Karpas-422 (cell line): ENCODE data around the gene SLC6A6. TPM values are rescaled to one million over a fixed set of nuclear protein-coding genes. Genes with fewer than 3 reads are reported as not detected.

Experiments
- DNase-seq: peaks from one replicate; pipeline ENCODE4 v3.0.0-alpha.2; 2015
- H2AFZ ChIP-seq: fragments of 200-600 bp; sonication (generic); 2 replicates; pipeline ENCODE4 v1.6.1; 2014; ENCODE audit warnings: antibody characterized with exemption, low read length, mixed read lengths
- H3K27ac ChIP-seq: fragments of 200-600 bp; sonication (generic); 2 replicates; pipeline ENCODE4 v1.5.1; 2014; ENCODE audit warnings: mild to moderate bottlenecking, low read length, moderate library complexity
- H3K27me3 ChIP-seq: fragments of 200-600 bp; sonication (generic); 2 replicates; pipeline ENCODE4 v1.6.1; 2014; ENCODE audit warnings: low read length, mixed read lengths
- H3K36me3 ChIP-seq: fragments of 200-600 bp; sonication (generic); 2 replicates; pipeline ENCODE4 v1.6.1; 2014; ENCODE audit warnings: low read length, mixed read lengths; ENCODE audit not compliant: insufficient read depth
- H3K4me1 ChIP-seq: fragments of 200-600 bp; sonication (generic); 2 replicates; pipeline ENCODE4 v1.6.1; 2014; ENCODE audit warnings: mild to moderate bottlenecking, low read length, mixed read lengths
- H3K4me2 ChIP-seq: fragments of 200-600 bp; sonication (generic); 2 replicates; pipeline ENCODE4 v1.6.1; 2014; ENCODE audit warnings: low read length, low read depth, mild to moderate bottlenecking; ENCODE audit not compliant: poor library complexity, severe bottlenecking
- H3K4me3 ChIP-seq: fragments of 200-600 bp; sonication (generic); 2 replicates; pipeline ENCODE4 v1.5.1; 2014; ENCODE audit warnings: mild to moderate bottlenecking, antibody characterized with exemption, low read length, mixed read lengths
- H3K79me2 ChIP-seq: fragments of 200-600 bp; sonication (generic); 2 replicates; pipeline ENCODE4 v1.6.1; 2014; ENCODE audit warnings: mild to moderate bottlenecking, low read length, mixed read lengths
- H3K9ac ChIP-seq: fragments of 200-600 bp; sonication (generic); 2 replicates; pipeline ENCODE4 v1.6.0; 2014; ENCODE audit warnings: low read length
- H3K9me2 ChIP-seq: fragments of 200-600 bp; sonication (generic), shearing (Covaris generic); replicated peaks from 2 replicates; pipeline ENCODE4 v1.6.0; 2014; ENCODE audit warnings: mild to moderate bottlenecking, low read length, moderate library complexity; ENCODE audit not compliant: insufficient read depth
- H3K9me3 ChIP-seq: fragments of 300-700, 200-600 bp; sonication (generic); 2 replicates; pipeline ENCODE4 v1.6.1; 2014; ENCODE audit warnings: low read length, mixed read lengths
- H4K20me1 ChIP-seq: fragments of 200-600 bp; sonication (generic); 2 replicates; pipeline ENCODE4 v1.6.1; 2014; ENCODE audit warnings: mild to moderate bottlenecking, antibody characterized with exemption, low read length, low read depth; ENCODE audit not compliant: insufficient read depth
- total RNA-seq: library from RNA; depleted of rRNA; stranded (reverse); fragments of >200 nt; shearing (Covaris generic); gene quantifications from 2 replicates; pipeline ENCODE4 v1.2.3, GENCODE V29; 2014; ENCODE audit warnings: low replicate concordance

Gene SLC6A6
- total RNA-seq, 1 experiment from 2014 or later = 30.2 TPM

DNA sequence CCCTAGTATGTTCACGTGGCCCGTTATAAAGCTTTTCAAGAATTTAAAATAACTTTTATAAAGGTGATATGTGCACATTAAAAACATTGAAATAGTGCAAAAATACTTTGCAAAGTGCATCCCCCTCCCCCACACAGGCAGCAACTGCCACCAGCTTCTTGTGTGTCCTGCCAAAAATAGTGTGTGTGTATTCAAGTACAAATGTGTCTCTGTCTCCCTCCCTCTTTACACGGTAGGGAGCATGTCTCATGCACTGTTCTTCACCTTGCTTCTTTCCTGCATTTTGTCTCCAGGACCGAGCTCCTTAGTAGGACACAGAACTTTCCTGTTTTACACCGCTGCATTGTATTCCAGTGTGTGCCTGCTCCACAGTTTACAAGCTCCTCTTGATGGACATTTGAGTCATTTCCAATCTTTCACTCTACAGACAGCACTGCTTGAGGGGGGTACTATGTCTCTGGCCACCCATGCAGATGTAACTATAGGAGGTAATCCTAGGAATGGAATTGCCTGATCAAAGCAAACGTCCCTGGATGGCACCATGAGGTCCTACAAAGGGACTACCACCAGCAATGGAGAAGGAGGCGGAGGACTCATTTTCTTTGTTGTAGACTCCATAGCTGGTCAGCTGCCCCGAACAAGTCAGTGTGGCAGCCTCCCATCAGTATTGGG is 52.4 kb downstream of the SLC6A6 start:
- H3K9ac ChIP-seq = no peak overlapping the region
- no peaks in the 10 kb centered on the region for H3K9me3 ChIP-seq
- H4K20me1 ChIP-seq = no peaks in the 10 kb centered on the region; the same call in 1 of the 2 replicates
- no peak overlapping the region for H2AFZ ChIP-seq
- peaks cover 29% of the 10 kb centered on the region; the same call in 1 of the 2 replicates for H3K36me3 ChIP-seq
- H3K27ac ChIP-seq = no peak overlapping the region
- no peak overlapping the region for H3K4me2 ChIP-seq
- no peak for DNase-seq
- H3K9me2 ChIP-seq = no peaks in the 10 kb centered on the region
- H3K4me1 ChIP-seq = no peaks in the 10 kb centered on the region
- H3K79me2 ChIP-seq = no peaks in the 10 kb centered on the region
- no peak overlapping the region for H3K4me3 ChIP-seq
- H3K27me3 ChIP-seq = no peaks in the 10 kb centered on the region

DNA sequence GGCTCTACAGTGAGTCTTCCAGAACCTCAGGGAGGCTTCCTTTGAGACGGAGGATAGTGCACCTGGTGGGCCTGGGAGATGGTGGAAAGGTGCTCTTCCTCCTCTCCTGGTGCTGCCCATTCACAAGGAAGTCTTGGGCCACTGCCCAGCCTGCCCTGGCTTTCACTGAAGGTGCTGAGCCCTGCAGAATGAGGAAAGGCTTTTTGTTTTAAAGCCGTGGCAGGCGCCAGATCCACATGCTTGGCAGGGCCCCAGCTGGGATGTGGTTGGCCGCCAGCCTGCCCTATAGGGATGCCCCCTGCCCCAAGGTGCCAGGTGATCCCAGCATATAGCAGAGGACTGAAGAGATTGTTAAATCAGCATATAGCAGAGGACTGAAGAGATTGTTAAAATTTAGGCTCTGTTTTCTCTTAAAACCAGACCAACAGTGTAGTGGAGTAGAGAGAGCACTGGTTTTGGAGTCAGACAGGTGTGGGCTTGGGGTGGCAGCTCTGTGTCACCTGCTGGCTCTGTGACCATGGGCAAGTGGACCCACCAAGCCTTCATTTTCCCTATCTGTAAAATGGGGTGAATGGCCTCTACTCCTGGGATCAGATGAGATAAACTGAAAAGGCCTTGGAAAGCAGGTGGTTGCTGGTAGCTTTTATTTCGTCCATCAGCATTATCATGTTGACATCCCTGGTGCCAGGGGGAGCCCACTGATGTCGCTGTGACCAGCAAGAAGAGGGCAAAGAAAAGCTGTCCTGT is 53.3 kb downstream of the SLC6A6 start:
- Histone ChIP-seq H3K4me1 (no peaks in the 10 kb centered on the region), H4K20me1 (no peaks in the 10 kb centered on the region; the same call in 1 of the 2 replicates), H3K36me3 (peaks cover 38% of the 10 kb centered on the region; the same call in 1 of the 2 replicates), H3K9ac (no peak overlapping the region), H3K4me3 (no peak overlapping the region), H2AFZ (no peak overlapping the region), H3K27me3 (no peaks in the 10 kb centered on the region), H3K27ac (no peak overlapping the region), H3K9me2 (no peaks in the 10 kb centered on the region), H3K9me3 (no peaks in the 10 kb centered on the region), H3K79me2 (no peaks in the 10 kb centered on the region), H3K4me2 (no peak overlapping the region)
- no peak for DNase-seq

DNA sequence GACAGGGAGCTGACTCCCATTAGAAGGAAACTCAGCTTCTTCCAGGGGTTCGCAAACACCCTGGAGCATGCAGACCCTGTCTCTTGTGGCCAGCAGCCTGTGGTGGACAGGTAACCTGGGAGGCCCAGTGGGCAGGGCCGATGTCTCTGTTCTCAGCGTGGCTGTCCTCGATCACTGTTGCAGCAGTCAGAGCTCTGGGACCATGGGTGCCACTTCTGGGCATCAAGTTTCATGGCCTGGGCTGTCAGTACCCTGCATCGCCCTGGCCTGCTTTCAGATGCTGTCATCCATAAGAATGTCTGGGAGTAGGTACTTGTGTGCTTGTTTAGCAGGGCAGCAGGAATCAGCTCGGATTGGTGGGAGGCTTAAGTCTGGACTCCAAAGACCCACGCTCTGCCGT is 54.4 kb downstream of the SLC6A6 start:
- H3K4me1 ChIP-seq = no peaks in the 10 kb centered on the region
- H4K20me1 ChIP-seq = no peaks in the 10 kb centered on the region; the same call in 1 of the 2 replicates
- DNase-seq = no peak
- no peak overlapping the region for H3K4me3 ChIP-seq
- H2AFZ ChIP-seq = no peak overlapping the region
- H3K4me2 ChIP-seq = no peak overlapping the region
- H3K9me3 ChIP-seq = no peaks in the 10 kb centered on the region
- no peak overlapping the region for H3K9ac ChIP-seq
- H3K36me3 ChIP-seq = peaks cover 39% of the 10 kb centered on the region; the same call in 1 of the 2 replicates
- no peak overlapping the region for H3K27ac ChIP-seq
- no peaks in the 10 kb centered on the region for H3K27me3 ChIP-seq
- H3K9me2 ChIP-seq = no peaks in the 10 kb centered on the region
- no peaks in the 10 kb centered on the region for H3K79me2 ChIP-seq

DNA sequence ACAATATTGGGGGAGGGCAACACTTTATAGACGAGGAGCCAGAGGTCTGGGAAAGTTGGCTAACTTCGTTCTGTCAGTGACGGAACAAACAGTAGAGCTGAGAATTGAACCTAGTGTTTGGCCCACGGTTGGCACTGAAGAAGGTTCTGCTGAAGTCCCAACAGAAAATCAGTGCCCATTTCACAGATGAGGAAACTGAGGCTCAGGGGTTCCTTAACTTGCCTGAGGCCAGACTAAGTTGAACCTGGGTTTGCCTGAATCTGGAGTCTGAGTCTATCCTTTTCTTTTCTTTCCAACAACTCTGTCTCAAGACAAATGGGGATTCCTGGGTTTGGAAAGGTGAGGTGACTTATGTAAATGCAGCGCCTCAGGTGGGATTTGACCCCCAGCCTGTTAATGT is 55.1 kb downstream of the SLC6A6 start:
- Histone ChIP-seq H3K4me2 (no peak overlapping the region), H3K36me3 (peaks cover 39% of the 10 kb centered on the region; the same call in 1 of the 2 replicates), H3K9me3 (no peaks in the 10 kb centered on the region)

GRCh38 chr3:14457999-14458398 is 55.6 kb downstream of the SLC6A6 start:
- Histone ChIP-seq H3K9me3 (no peaks in the 10 kb centered on the region), H3K4me1 (no peaks in the 10 kb centered on the region), H4K20me1 (no peaks in the 10 kb centered on the region), H3K4me3 (no peak overlapping the region), H3K4me2 (no peak overlapping the region), H3K36me3 (peaks cover 38% of the 10 kb centered on the region; the same call in 1 of the 2 replicates), H3K9me2 (no peaks in the 10 kb centered on the region), H3K27me3 (no peaks in the 10 kb centered on the region), H3K27ac (no peak overlapping the region), H3K9ac (no peak overlapping the region), H2AFZ (no peak overlapping the region), H3K79me2 (no peaks in the 10 kb centered on the region)
- no peak for DNase-seq

More for the DNA sequence above, 55.1 kb downstream of the SLC6A6 start:
- H3K27ac ChIP-seq = no peak overlapping the region
- DNase-seq = no peak
- H3K4me3 ChIP-seq = no peak overlapping the region
- H2AFZ ChIP-seq = no peak overlapping the region
- H3K79me2 ChIP-seq = no peaks in the 10 kb centered on the region
- no peak overlapping the region for H3K9ac ChIP-seq
- no peaks in the 10 kb centered on the region for H3K27me3 ChIP-seq
- no peaks in the 10 kb centered on the region; the same call in 1 of the 2 replicates for H4K20me1 ChIP-seq
- no peaks in the 10 kb centered on the region for H3K9me2 ChIP-seq
- no peaks in the 10 kb centered on the region for H3K4me1 ChIP-seq

DNA sequence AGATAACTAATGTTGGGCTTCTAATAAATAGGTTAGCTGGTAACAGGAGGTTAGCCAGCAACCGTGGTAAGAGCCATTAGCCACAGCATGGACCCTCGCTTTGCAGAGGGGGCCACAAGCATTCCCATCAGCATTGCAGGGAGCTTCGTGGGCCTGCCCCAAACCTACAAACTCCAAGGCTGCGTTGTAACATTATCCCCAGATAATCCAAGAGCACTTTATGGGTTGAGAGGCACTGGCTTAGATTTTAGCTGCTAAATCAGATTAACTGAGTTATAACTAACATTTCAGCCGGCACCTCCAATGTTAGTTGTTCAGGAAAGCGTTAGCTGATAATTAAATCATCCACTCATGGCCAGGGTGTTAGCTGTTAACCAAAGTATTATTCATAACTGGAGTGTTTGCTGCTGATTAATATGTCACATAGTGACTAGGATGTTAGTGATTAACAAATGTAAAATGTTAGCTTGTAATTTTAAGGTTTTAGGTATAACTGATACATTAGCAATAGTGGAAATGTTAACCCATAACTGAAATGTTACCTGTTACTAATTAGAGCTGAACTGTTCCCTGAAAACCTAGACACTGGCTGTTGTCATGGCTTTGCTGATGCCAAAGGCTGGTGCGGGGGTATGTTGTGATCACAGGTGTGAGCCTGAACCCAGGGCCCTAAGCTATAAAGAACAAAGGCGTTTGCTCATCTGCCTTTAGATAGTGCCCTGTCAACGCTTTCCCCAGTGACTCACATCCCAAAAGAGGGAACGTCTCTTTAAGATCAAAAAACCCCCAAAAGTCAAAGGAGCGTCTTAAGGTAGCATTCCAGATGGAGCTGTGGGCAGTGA is 56.2 kb downstream of the SLC6A6 start:
- H2AFZ ChIP-seq = no peak overlapping the region
- H3K9me3 ChIP-seq = no peaks in the 10 kb centered on the region
- no peaks in the 10 kb centered on the region for H3K79me2 ChIP-seq
- no peak overlapping the region for H3K27ac ChIP-seq
- H3K4me2 ChIP-seq = no peak overlapping the region
- no peaks in the 10 kb centered on the region for H3K27me3 ChIP-seq
- no peak for DNase-seq
- no peak overlapping the region for H3K9ac ChIP-seq
- H3K4me3 ChIP-seq = no peak overlapping the region
- no peaks in the 10 kb centered on the region for H3K9me2 ChIP-seq
- no peaks in the 10 kb centered on the region for H3K4me1 ChIP-seq
- H4K20me1 ChIP-seq = no peaks in the 10 kb centered on the region
- H3K36me3 ChIP-seq = peaks cover 31% of the 10 kb centered on the region; the same call in 1 of the 2 replicates

- Histone ChIP-seq H3K9me3 (no peaks in the 10 kb centered on the region), H3K27me3 (no peaks in the 10 kb centered on the region), H3K79me2 (no peaks in the 10 kb centered on the region), H3K9me2 (no peaks in the 10 kb centered on the region), H2AFZ (no peak overlapping the region), H3K27ac (no peak overlapping the region), H3K9ac (no peak overlapping the region), H3K4me2 (no peak overlapping the region), H3K4me1 (no peaks in the 10 kb centered on the region), H3K4me3 (no peak overlapping the region), H3K36me3 (peaks cover 28% of the 10 kb centered on the region; the same call in 1 of the 2 replicates), H4K20me1 (no peaks in the 10 kb centered on the region)
- no peak for DNase-seq
These were observed 57.0 kb downstream of the SLC6A6 start for GRCh38 chr3:14459384-14459783.

- H3K79me2 ChIP-seq = no peaks in the 10 kb centered on the region
- no peak overlapping the region for H3K4me2 ChIP-seq
- no peaks in the 10 kb centered on the region for H3K9me3 ChIP-seq
- H3K36me3 ChIP-seq = peaks cover 27% of the 10 kb centered on the region; the same call in 1 of the 2 replicates
- H3K4me1 ChIP-seq = no peaks in the 10 kb centered on the region
- H3K4me3 ChIP-seq = no peak overlapping the region
- no peaks in the 10 kb centered on the region for H3K9me2 ChIP-seq
- no peak for DNase-seq
- H3K9ac ChIP-seq = no peak overlapping the region
- no peaks in the 10 kb centered on the region for H4K20me1 ChIP-seq
- no peak overlapping the region for H2AFZ ChIP-seq
- H3K27me3 ChIP-seq = no peaks in the 10 kb centered on the region
- H3K27ac ChIP-seq = no peak overlapping the region
These were observed 57.4 kb downstream of the SLC6A6 start for GRCh38 chr3:14459787-14460186.
